ENCODE data around the gene XDH.

Gene XDH

GRCh38 chr2:31402388-31402787, 12.2 kb downstream of the XDH start:
- H3K27ac ChIP-seq (replicated peaks), result no peak overlapping the region
- no peak overlapping the region for H3K4me3 ChIP-seq (replicated peaks; ENCODE audit: insufficient read depth, low read length)
- DNase-seq (ENCODE audit: low read depth in 1 of 2, low spot score in 1 of 2), result no peak
- H3K27me3 ChIP-seq (ENCODE audit: insufficient read depth, poor library complexity, severe bottlenecking), result no peaks in the 10 kb centered on the region
- TF ChIP-seq GABPA (IDR thresholded peaks at IDR 0.05; ENCODE audit: low read depth) (no peak), SPI1 (IDR thresholded peaks at IDR 0.05; ENCODE audit: borderline replicate concordance, low read depth) (no peak), REST (IDR thresholded peaks at IDR 0.05; ENCODE audit: insufficient replicate concordance, low read depth) (no peak)

GRCh38 chr2:31401580-31401979, 13.0 kb downstream of the XDH start:
- H3K27ac ChIP-seq (replicated peaks), result no peak overlapping the region
- no peaks in the 10 kb centered on the region for H3K27me3 ChIP-seq (ENCODE audit: insufficient read depth, poor library complexity, severe bottlenecking)
- no peak for TF ChIP-seq CTCF (IDR thresholded peaks at IDR 0.05; ENCODE audit: insufficient read depth, low read length)
- TF ChIP-seq SPI1 (IDR thresholded peaks at IDR 0.05; ENCODE audit: borderline replicate concordance, low read depth), result no peak
- TF ChIP-seq POLR2AphosphoS5 (IDR thresholded peaks at IDR 0.05; ENCODE audit: low read depth), result no peak
- TF ChIP-seq REST (IDR thresholded peaks at IDR 0.05; ENCODE audit: insufficient replicate concordance, low read depth), result no peak
- TF ChIP-seq GABPA (IDR thresholded peaks at IDR 0.05; ENCODE audit: low read depth), result no peak
- no peak for DNase-seq (ENCODE audit: low read depth in 1 of 2, low spot score in 1 of 2)
- H3K4me3 ChIP-seq (replicated peaks; ENCODE audit: insufficient read depth, low read length), result no peak overlapping the region

GRCh38 chr2:31398881-31399280, 15.7 kb downstream of the XDH start:
- Histone ChIP-seq H3K27ac (replicated peaks) (no peak overlapping the region), H3K4me3 (replicated peaks; ENCODE audit: insufficient read depth, low read length) (no peak overlapping the region), H3K27me3 (ENCODE audit: insufficient read depth, poor library complexity, severe bottlenecking) (no peaks in the 10 kb centered on the region)
- DNase-seq (ENCODE audit: low read depth in 1 of 2, low spot score in 1 of 2), result no peak
- TF ChIP-seq CTCF (IDR thresholded peaks at IDR 0.05; ENCODE audit: insufficient read depth, low read length), result no peak
- TF ChIP-seq REST (IDR thresholded peaks at IDR 0.05; ENCODE audit: insufficient replicate concordance, low read depth), result no peak
- no peak for TF ChIP-seq SPI1 (IDR thresholded peaks at IDR 0.05; ENCODE audit: borderline replicate concordance, low read depth)
- no peak for TF ChIP-seq POLR2AphosphoS5 (IDR thresholded peaks at IDR 0.05; ENCODE audit: low read depth)
- no peak for TF ChIP-seq GABPA (IDR thresholded peaks at IDR 0.05; ENCODE audit: low read depth)

- no peaks in the 10 kb centered on the region for H3K27me3 ChIP-seq (ENCODE audit: insufficient read depth, poor library complexity, severe bottlenecking)
- H3K27ac ChIP-seq (replicated peaks), result no peak overlapping the region
- TF ChIP-seq REST (IDR thresholded peaks at IDR 0.05; ENCODE audit: insufficient replicate concordance, low read depth), result no peak
- H3K4me3 ChIP-seq (replicated peaks; ENCODE audit: insufficient read depth, low read length), result no peak overlapping the region
- no peak for DNase-seq (ENCODE audit: low read depth in 1 of 2, low spot score in 1 of 2)
Measured at GRCh38 chr2:31397094-31397493, 17.4 kb downstream of the XDH start.

Measured in HL-60 (cell line).